ENCODE data around the gene MKI67. TPM values are rescaled to one million over a fixed set of nuclear protein-coding genes. Genes with fewer than 3 reads are reported as not detected.

The MKI67 gene
- total and polyA plus RNA-seq, 2 of the 4 experiments (the other 2 are of a cell fraction) = 13.5 to 36.4 TPM

- no peaks in the 10 kb centered on the region for H3K9me1 ChIP-seq (ENCODE audit: insufficient read depth, low read length)
- in situ Hi-C loops (cut with MboI; ENCODE audit: low sequenced_read_pairs) = no loop called here
- BruUV-seq (replicated peaks) = no TSS peak
These were observed 71.9 kb downstream of the MKI67 start for GRCh38 chr10:128054163-128054970.

More at GRCh38 chr10:128054163-128054970, 71.9 kb downstream of the MKI67 start:
- no peaks in the 10 kb centered on the region for H3K4me1 ChIP-seq (ENCODE audit: control insufficient read depth, insufficient read depth, low read length)
- no peak overlapping the region for H3K23ac ChIP-seq (ENCODE audit: low read depth, low read length)
- intact Hi-C loops (cut with micrococcal nuclease) = no loop called here
- no peaks in the 10 kb centered on the region for H3K36me3 ChIP-seq (ENCODE audit: control insufficient read depth, insufficient read depth, low read length)
- no peak overlapping the region for H2BK120ac ChIP-seq (ENCODE audit: low read depth, low read length)
- no peak overlapping the region for H3K4me3 ChIP-seq (ENCODE audit: insufficient read depth, low read depth, low read length)
- H2BK20ac ChIP-seq (ENCODE audit: low read depth, low read length) = no peak overlapping the region
- no peak overlapping the region for H3K27ac ChIP-seq (ENCODE audit: insufficient read depth, low read length)
- no peak overlapping the region for H4K5ac ChIP-seq (ENCODE audit: low read depth, low read length)
- no peak overlapping the region for H3K18ac ChIP-seq (ENCODE audit: low read depth, low read length)
- no peak overlapping the region for H3K4me2 ChIP-seq (ENCODE audit: low read depth, low read length)
- no peak overlapping the region for H2BK5ac ChIP-seq (ENCODE audit: low read depth, low read length, poor library complexity, severe bottlenecking)
- no peak overlapping the region for H3K14ac ChIP-seq (replicated peaks; ENCODE audit: low read depth, low read length)
- H3K9ac ChIP-seq (ENCODE audit: low read depth, low read length) = no peak overlapping the region
- no peaks in the 10 kb centered on the region for H3K9me3 ChIP-seq (ENCODE audit: control insufficient read depth, insufficient read depth, low read length)
- H4K91ac ChIP-seq (ENCODE audit: insufficient read depth, low read depth, low read length) = no peak overlapping the region
- no peak overlapping the region for H2BK15ac ChIP-seq (ENCODE audit: low read depth, low read length)
- TF ChIP-seq RCOR1 (IDR thresholded peaks at IDR 0.05; ENCODE audit: insufficient replicate concordance, low read length) (no peak), ELK1 (IDR thresholded peaks at IDR 0.05; ENCODE audit: borderline replicate concordance, low read depth, low read length) (no peak), MAZ (IDR thresholded peaks at IDR 0.05; ENCODE audit: borderline replicate concordance, low read depth, low read length) (no peak)
- H3K56ac ChIP-seq (ENCODE audit: extremely low read depth, insufficient read depth, low read length) = no peak overlapping the region
- H4K8ac ChIP-seq (ENCODE audit: low read depth in 2 of 2, low read length in 2 of 2) = no peak overlapping the region
- WGBS, 2 experiments (ENCODE audit: extremely low coverage in 2 of 2, insufficient read length in 1 of 2) = 73% methylated on average over 6 of the region's 16 CpGs; no CpG with 5 or more reads in 1 of the 2 experiments
- H3K27me3 ChIP-seq (ENCODE audit: control insufficient read depth, insufficient read depth, low read length) = no peaks in the 10 kb centered on the region
- no peak overlapping the region for H2AK9ac ChIP-seq (replicated peaks; ENCODE audit: low read depth, low read length, poor library complexity)
- CTCF ChIA-PET = interaction anchor here (0.6 to 1.2 kb wide), 2 partner anchors 19 to 40 kb away, joined by 3 to 4 read pairs; no protein-coding TSS in a partner anchor
- no peak overlapping the region for H3K4ac ChIP-seq (ENCODE audit: low read depth, low read length)
- POLR2A ChIA-PET (ENCODE audit: unreplicated experiment) = no interaction called here
- dilution Hi-C loops (cut with HindIII; ENCODE audit: low sequenced_read_pairs, unreplicated experiment) = no loop called here
- ATAC-seq (ENCODE audit: low read depth) (no peak), DNase-seq (no peak)
- no peak overlapping the region for H2AK5ac ChIP-seq (ENCODE audit: low read depth, low read length)
- H4K20me1 ChIP-seq (ENCODE audit: insufficient read depth, low read length) = no peaks in the 10 kb centered on the region
- H2AFZ ChIP-seq (replicated peaks; ENCODE audit: low read length, poor library complexity) = no peak overlapping the region
- H3K79me1 ChIP-seq (ENCODE audit: low read depth in 1 of 2, low read length in 2 of 2) = no peaks in the 10 kb centered on the region
